Measurements from ENCODE around the gene RXRB.

Gene RXRB

GRCh38 chr6:33199687-33200218 lies 712 bp downstream of the RXRB start:
- TF ChIP-seq CTCF (conservative IDR thresholded peaks at IDR 0.05; ENCODE audit: low read depth, low read length): no peak
- peak overlapping the region; percentile 96 for H3K9ac ChIP-seq
- no peaks in the 10 kb centered on the region for H3K27me3 ChIP-seq (ENCODE audit: insufficient read depth, low read depth)
- H2AFZ ChIP-seq (ENCODE audit: low read depth): peak overlapping the region; percentile 93
- H3K27ac ChIP-seq: peak overlapping the region; percentile 87
- no peaks in the 10 kb centered on the region for H3K36me3 ChIP-seq (ENCODE audit: insufficient read depth)
- H3K4me3 ChIP-seq (IDR thresholded peaks at IDR 0.05; ENCODE audit: insufficient read depth, low read depth, low read length): no peak overlapping the region
- no peaks in the 10 kb centered on the region for H4K20me1 ChIP-seq (ENCODE audit: insufficient read depth)
- H3K4me1 ChIP-seq (ENCODE audit: low read depth, poor library complexity, severe bottlenecking): peaks cover 19% of the 10 kb centered on the region
- peak overlapping the region; percentile 85 for H3K4me2 ChIP-seq
- peaks cover 24% of the 10 kb centered on the region for H3K79me2 ChIP-seq (ENCODE audit: insufficient read depth, low read depth)

- Histone ChIP-seq H4K20me1 (ENCODE audit: insufficient read depth) (no peaks in the 10 kb centered on the region), H3K4me3 (IDR thresholded peaks at IDR 0.05; ENCODE audit: insufficient read depth, low read depth, low read length) (no peak overlapping the region), H3K36me3 (ENCODE audit: insufficient read depth) (no peaks in the 10 kb centered on the region), H2AFZ (ENCODE audit: low read depth) (no peak overlapping the region), H3K27ac (no peak overlapping the region), H3K27me3 (ENCODE audit: insufficient read depth, low read depth) (no peaks in the 10 kb centered on the region), H3K4me2 (peak overlapping the region; percentile 85; the same call in 1 of the 2 replicates), H3K4me1 (ENCODE audit: low read depth, poor library complexity, severe bottlenecking) (peaks cover 15% of the 10 kb centered on the region), H3K79me2 (ENCODE audit: insufficient read depth, low read depth) (peaks cover 24% of the 10 kb centered on the region), H3K9ac (peak overlapping the region; percentile 96)
- no peak for TF ChIP-seq CTCF (conservative IDR thresholded peaks at IDR 0.05; ENCODE audit: low read depth, low read length)
These were observed 1.5 kb downstream of the RXRB start for GRCh38 chr6:33198853-33199436.

- Histone ChIP-seq H3K27me3 (ENCODE audit: insufficient read depth, low read depth) (no peaks in the 10 kb centered on the region), H3K4me3 (IDR thresholded peaks at IDR 0.05; ENCODE audit: insufficient read depth, low read depth, low read length) (no peak overlapping the region), H3K36me3 (ENCODE audit: insufficient read depth) (no peaks in the 10 kb centered on the region), H4K20me1 (ENCODE audit: insufficient read depth) (no peaks in the 10 kb centered on the region), H3K4me2 (no peak overlapping the region), H3K79me2 (ENCODE audit: insufficient read depth, low read depth) (peaks cover 24% of the 10 kb centered on the region), H3K27ac (no peak overlapping the region), H2AFZ (ENCODE audit: low read depth) (no peak overlapping the region), H3K9ac (no peak overlapping the region), H3K4me1 (ENCODE audit: low read depth, poor library complexity, severe bottlenecking) (peaks cover 8% of the 10 kb centered on the region)
- no peak for TF ChIP-seq CTCF (conservative IDR thresholded peaks at IDR 0.05; ENCODE audit: low read depth, low read length)
These were observed 2.2 kb downstream of the RXRB start for GRCh38 chr6:33198159-33198852.

- peak; percentile 77 for TF ChIP-seq CTCF (conservative IDR thresholded peaks at IDR 0.05; ENCODE audit: low read depth, low read length)
- Histone ChIP-seq H3K36me3 (ENCODE audit: insufficient read depth) (no peaks in the 10 kb centered on the region), H3K27ac (no peak overlapping the region), H3K4me2 (no peak overlapping the region), H2AFZ (ENCODE audit: low read depth) (no peak overlapping the region), H4K20me1 (ENCODE audit: insufficient read depth) (no peaks in the 10 kb centered on the region), H3K27me3 (ENCODE audit: insufficient read depth, low read depth) (no peaks in the 10 kb centered on the region), H3K4me3 (IDR thresholded peaks at IDR 0.05; ENCODE audit: insufficient read depth, low read depth, low read length) (no peak overlapping the region), H3K79me2 (ENCODE audit: insufficient read depth, low read depth) (peaks cover 24% of the 10 kb centered on the region), H3K4me1 (ENCODE audit: low read depth, poor library complexity, severe bottlenecking) (peaks cover 8% of the 10 kb centered on the region), H3K9ac (no peak overlapping the region)
These were observed 2.9 kb downstream of the RXRB start for GRCh38 chr6:33197431-33198048.

All from KMS-11 (cell line).